A549 treated with ZK216348 at 1 μM for 4 hours (cell line): ENCODE results near the gene USP4. TPM values are rescaled to one million over a fixed set of nuclear protein-coding genes. Genes with fewer than 3 reads are reported as not detected.

ENCODE experiments used
- total RNA-seq: library from RNA; stranded (reverse); fragments of 200-300 nt; extraction: Qiagen RNA extraction; gene quantifications from 5 replicates; pipeline ENCODE4 v1.2.3, GENCODE V29; 2022; ENCODE audit warnings: low read depth

USP4 gene, protein sequence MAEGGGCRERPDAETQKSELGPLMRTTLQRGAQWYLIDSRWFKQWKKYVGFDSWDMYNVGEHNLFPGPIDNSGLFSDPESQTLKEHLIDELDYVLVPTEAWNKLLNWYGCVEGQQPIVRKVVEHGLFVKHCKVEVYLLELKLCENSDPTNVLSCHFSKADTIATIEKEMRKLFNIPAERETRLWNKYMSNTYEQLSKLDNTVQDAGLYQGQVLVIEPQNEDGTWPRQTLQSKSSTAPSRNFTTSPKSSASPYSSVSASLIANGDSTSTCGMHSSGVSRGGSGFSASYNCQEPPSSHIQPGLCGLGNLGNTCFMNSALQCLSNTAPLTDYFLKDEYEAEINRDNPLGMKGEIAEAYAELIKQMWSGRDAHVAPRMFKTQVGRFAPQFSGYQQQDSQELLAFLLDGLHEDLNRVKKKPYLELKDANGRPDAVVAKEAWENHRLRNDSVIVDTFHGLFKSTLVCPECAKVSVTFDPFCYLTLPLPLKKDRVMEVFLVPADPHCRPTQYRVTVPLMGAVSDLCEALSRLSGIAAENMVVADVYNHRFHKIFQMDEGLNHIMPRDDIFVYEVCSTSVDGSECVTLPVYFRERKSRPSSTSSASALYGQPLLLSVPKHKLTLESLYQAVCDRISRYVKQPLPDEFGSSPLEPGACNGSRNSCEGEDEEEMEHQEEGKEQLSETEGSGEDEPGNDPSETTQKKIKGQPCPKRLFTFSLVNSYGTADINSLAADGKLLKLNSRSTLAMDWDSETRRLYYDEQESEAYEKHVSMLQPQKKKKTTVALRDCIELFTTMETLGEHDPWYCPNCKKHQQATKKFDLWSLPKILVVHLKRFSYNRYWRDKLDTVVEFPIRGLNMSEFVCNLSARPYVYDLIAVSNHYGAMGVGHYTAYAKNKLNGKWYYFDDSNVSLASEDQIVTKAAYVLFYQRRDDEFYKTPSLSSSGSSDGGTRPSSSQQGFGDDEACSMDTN
- 12.9 to 15.9 TPM (median 14.2 TPM) in 5 replicates for total RNA-seq

GRCh38 chr3:49339941-49340800, at the start of gene USP4:
USP4 (minus strand) TSS chr3:49340053; CDS start chr3:49340024, 29 bp downstream.

DNA sequence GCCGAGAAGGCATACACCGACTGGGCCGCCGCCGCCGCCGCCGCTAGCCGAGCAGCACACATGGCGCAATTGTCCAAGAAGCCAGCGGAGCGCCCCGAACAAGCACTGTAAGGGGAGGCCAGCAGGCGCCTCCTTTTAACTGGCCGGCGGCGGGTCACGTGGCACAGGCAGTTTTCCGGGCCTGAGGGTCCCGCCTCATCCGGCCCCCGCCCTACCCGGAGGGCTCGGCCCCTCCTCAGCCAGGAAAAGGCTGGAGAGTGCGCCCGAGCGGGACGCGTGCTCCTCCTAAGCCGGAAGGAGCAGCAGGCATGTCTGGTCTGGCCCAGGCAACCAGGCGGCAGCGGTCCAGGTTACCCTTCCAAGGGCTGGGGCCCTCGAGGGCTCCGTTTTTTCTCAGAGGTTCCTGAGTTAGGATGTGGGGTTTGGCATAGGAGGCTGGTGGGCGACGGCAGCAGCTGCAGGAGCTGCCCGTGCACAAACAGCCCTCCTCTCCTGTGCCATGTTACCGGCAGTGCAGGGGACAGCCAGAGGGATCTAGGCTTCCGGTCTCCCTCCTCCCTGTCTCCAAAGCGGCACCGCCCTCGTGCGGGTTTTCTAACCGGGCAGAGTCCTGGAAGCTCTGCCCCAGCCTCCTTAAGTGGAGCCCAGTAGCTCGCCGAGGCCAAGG, 18.5 kb upstream of the USP4 start, which contains the start of gene GPX1:
GPX1 (minus strand) TSS at position 137 of the 667 bp plus-strand sequence; CDS start at position 62, 75 bp downstream.

GRCh38 chr3:49276475-49277382, 63.1 kb downstream of the USP4 start, which contains the start of gene C3orf62:
C3orf62 (minus strand) TSS chr3:49277232; CDS start chr3:49276872, 360 bp downstream.

Other genes starting within 250 kb of the USP4 start
- 36.0 to 45.8 TPM (median 40.4 TPM) in 5 replicates for gene QRICH1, start 246.0 kb downstream of the USP4 start, total RNA-seq
- gene QARS1, start 235.3 kb downstream of the USP4 start, total RNA-seq, result 106 to 180 TPM (median 147 TPM) in 5 replicates
- 10.8 to 25.5 TPM (median 24.1 TPM) in 5 replicates for gene USP19, start 219.2 kb downstream of the USP4 start, total RNA-seq
- gene LAMB2, start 207.0 kb downstream of the USP4 start, total RNA-seq, result 60.1 to 124 TPM (median 114 TPM) in 5 replicates
- 11.2 to 15.5 TPM (median 13.2 TPM) in 5 replicates for gene CCDC71, start 173.7 kb downstream of the USP4 start, total RNA-seq
- 4.4 to 6.3 TPM (median 5.8 TPM) in 5 replicates for gene KLHDC8B, start 168.5 kb downstream of the USP4 start, total RNA-seq
- gene C3orf62, start 62.8 kb downstream of the USP4 start, total RNA-seq, result 1.7 to 2.6 TPM (median 2.0 TPM) in 5 replicates
- 192 to 311 TPM (median 283 TPM) in 5 replicates for gene GPX1, start 18.3 kb upstream of the USP4 start, total RNA-seq
- gene RHOA, start 71.9 kb upstream of the USP4 start, total RNA-seq, result 451 to 581 TPM (median 463 TPM) in 5 replicates
- 18.9 to 24.4 TPM (median 23.7 TPM) in 5 replicates for gene TCTA, start 72.4 kb upstream of the USP4 start, total RNA-seq
- 0.24 to 0.54 TPM (median 0.37 TPM) in 5 replicates for gene AMT, start 82.4 kb upstream of the USP4 start, total RNA-seq
- gene NICN1, start 89.3 kb upstream of the USP4 start, total RNA-seq, result 4.1 to 7.6 TPM (median 6.6 TPM) in 5 replicates
- gene DAG1, start 130.2 kb upstream of the USP4 start, total RNA-seq, result 42.1 to 67.0 TPM (median 56.9 TPM) in 5 replicates
- 0.04 to 0.16 TPM (median 0.16 TPM) in 5 replicates for gene BSN, start 214.4 kb upstream of the USP4 start, total RNA-seq